Astrocyte (in vitro differentiated cells and primary cell): ENCODE measurements around the gene CDH24. TPM values are rescaled to one million over a fixed set of nuclear protein-coding genes. Genes with fewer than 3 reads are reported as not detected.

Experiments used
- DNase-seq: peaks from one replicate; pipeline ENCODE4 v3.0.0-alpha.2; 2010; ENCODE audit warnings: low read depth
- FAIRE-seq: peaks from 2 replicates; lab custom pipeline; 2011; peaks lifted over from hg19 to GRCh38; lab: Jason Lieb, UNC
- H2AFZ ChIP-seq: 2 replicates; pipeline ENCODE4 v1.6.0; 2012; ENCODE audit warnings: low read depth, low read length, inconsistent platforms
- H3K27ac ChIP-seq: 2 replicates; pipeline ENCODE4 v1.5.1; 2011; ENCODE audit warnings: low read depth, low read length, inconsistent platforms
- H3K27me3 ChIP-seq: 2 replicates; pipeline ENCODE4 v1.6.0; 2011; ENCODE audit warnings: low read length, inconsistent platforms; ENCODE audit not compliant: insufficient read depth
- H3K36me3 ChIP-seq: 2 replicates; pipeline ENCODE4 v1.5.1; 2011; ENCODE audit warnings: low read length, inconsistent platforms; ENCODE audit not compliant: insufficient read depth
- H3K4me1 ChIP-seq: 2 replicates; pipeline ENCODE4 v1.5.1; 2011; ENCODE audit warnings: low read length, inconsistent platforms; ENCODE audit not compliant: insufficient read depth
- H3K4me2 ChIP-seq: 2 replicates; pipeline ENCODE4 v1.6.0; 2012; ENCODE audit warnings: low read length, inconsistent platforms
- H3K4me3 ChIP-seq: 2 replicates; pipeline ENCODE4 v1.5.1; 2011; ENCODE audit warnings: low read depth, mild to moderate bottlenecking, low read length, inconsistent platforms; ENCODE audit not compliant: insufficient read depth
- H3K79me2 ChIP-seq: 2 replicates; pipeline ENCODE4 v1.6.0; 2012; ENCODE audit warnings: mild to moderate bottlenecking, low read length, inconsistent platforms; ENCODE audit not compliant: insufficient read depth
- H3K9ac ChIP-seq: 2 replicates; pipeline ENCODE4 v1.6.0; 2012; ENCODE audit warnings: mild to moderate bottlenecking, low read length, inconsistent platforms
- H3K9me3 ChIP-seq: 2 replicates; pipeline ENCODE4 v1.5.1; 2012; ENCODE audit warnings: low read depth, mild to moderate bottlenecking, low read length, inconsistent platforms; ENCODE audit not compliant: insufficient read depth
- H4K20me1 ChIP-seq: 2 replicates; pipeline ENCODE4 v1.6.0; 2012; ENCODE audit warnings: low read length, inconsistent platforms; ENCODE audit not compliant: insufficient read depth
- H3K27ac Mint-ChIP-seq: one replicate; pipeline ENCODE4 v1.8.0; 2021; ENCODE audit warnings: mild to moderate bottlenecking, mixed read lengths; ENCODE audit not compliant: unreplicated experiment
- H3K27me3 Mint-ChIP-seq: one replicate; pipeline ENCODE4 v1.8.0; 2021; ENCODE audit warnings: low read depth, mixed read lengths; ENCODE audit not compliant: unreplicated experiment
- H3K36me3 Mint-ChIP-seq: one replicate; pipeline ENCODE4 v1.8.0; 2021; ENCODE audit warnings: low read depth, mixed read lengths; ENCODE audit not compliant: unreplicated experiment
- H3K4me1 Mint-ChIP-seq: one replicate; pipeline ENCODE4 v1.8.0; 2021; ENCODE audit warnings: low read depth, mixed read lengths; ENCODE audit not compliant: unreplicated experiment
- H3K4me3 Mint-ChIP-seq: one replicate; pipeline ENCODE4 v1.8.0; 2021; ENCODE audit warnings: mild to moderate bottlenecking, moderate library complexity, mixed read lengths; ENCODE audit not compliant: unreplicated experiment
- H3K9me3 Mint-ChIP-seq: one replicate; pipeline ENCODE4 v1.8.0; 2021; ENCODE audit warnings: mild to moderate bottlenecking, mixed read lengths; ENCODE audit not compliant: unreplicated experiment
- CTCF ChIP-seq: IDR thresholded peaks from 2 replicates; pipeline ENCODE4 v1.5.1; 2011; ENCODE audit warnings: low read depth, mild to moderate bottlenecking, inconsistent platforms, low read length, moderate library complexity; ENCODE audit not compliant: insufficient read depth
- EZH2 ChIP-seq: IDR thresholded peaks from 2 replicates; pipeline ENCODE4 v1.6.1; 2012; ENCODE audit warnings: mild to moderate bottlenecking, low read length, inconsistent platforms; ENCODE audit not compliant: insufficient read depth
- total RNA-seq: library from RNA; stranded (reverse); gene quantifications from 2 replicates; pipeline ENCODE4 v1.2.1, GENCODE V29; 2021

The CDH24 gene
- total RNA-seq, 1 donor from 2014 or later: 22.2 TPM

- H3K79me2 ChIP-seq: no peaks in the 10 kb centered on the region
Measured at GRCh38 chr14:23045419-23046357, 11.6 kb downstream of the CDH24 start.

GRCh38 chr14:23044840-23045239 lies 12.5 kb downstream of the CDH24 start:
- Histone ChIP-seq H2AFZ (no peak overlapping the region), H3K27ac (no peak overlapping the region), H3K4me1 (peaks cover 16% of the 10 kb centered on the region), H3K79me2 (no peaks in the 10 kb centered on the region), H3K36me3 (no peaks in the 10 kb centered on the region), H3K4me2 (no peak overlapping the region), H4K20me1 (no peaks in the 10 kb centered on the region), H3K9me3 (no peaks in the 10 kb centered on the region), H3K4me3 (no peak overlapping the region), H3K9ac (no peak overlapping the region), H3K27me3 (no peaks in the 10 kb centered on the region)
- H3K4me1 Mint-ChIP-seq: peaks cover 9% of the 10 kb centered on the region
- peaks cover 12% of the 10 kb centered on the region for H3K36me3 Mint-ChIP-seq
- H3K27ac Mint-ChIP-seq: no peak overlapping the region
- DNase-seq (no peak), FAIRE-seq (no peak)
- no peak for TF ChIP-seq EZH2
- H3K9me3 Mint-ChIP-seq: peaks cover 4% of the 10 kb centered on the region
- H3K27me3 Mint-ChIP-seq: peaks cover 11% of the 10 kb centered on the region
- no peak overlapping the region for H3K4me3 Mint-ChIP-seq

More at GRCh38 chr14:23045419-23046357, 11.6 kb downstream of the CDH24 start:
- no peak overlapping the region for H3K4me3 ChIP-seq
- TF ChIP-seq EZH2 (no peak), CTCF (no peak)
- no peak overlapping the region for H3K9ac ChIP-seq
- H3K9me3 Mint-ChIP-seq: peaks cover 4% of the 10 kb centered on the region
- H3K27ac Mint-ChIP-seq: no peak overlapping the region
- no peak overlapping the region for H3K4me3 Mint-ChIP-seq
- no peak overlapping the region for H3K4me2 ChIP-seq
- peaks cover 16% of the 10 kb centered on the region for H3K4me1 ChIP-seq
- H4K20me1 ChIP-seq: no peaks in the 10 kb centered on the region
- no peak for FAIRE-seq
- peaks cover 12% of the 10 kb centered on the region for H3K36me3 Mint-ChIP-seq
- no peaks in the 10 kb centered on the region for H3K36me3 ChIP-seq
- no peak for DNase-seq
- H3K27me3 ChIP-seq: no peaks in the 10 kb centered on the region
- H3K9me3 ChIP-seq: no peaks in the 10 kb centered on the region
- H3K27ac ChIP-seq: no peak overlapping the region
- H3K27me3 Mint-ChIP-seq: peaks cover 11% of the 10 kb centered on the region
- no peak overlapping the region for H2AFZ ChIP-seq
- peaks cover 9% of the 10 kb centered on the region for H3K4me1 Mint-ChIP-seq

GRCh38 chr14:23043754-23044153 lies 13.6 kb downstream of the CDH24 start:
- no peak overlapping the region for H3K4me3 Mint-ChIP-seq
- Histone ChIP-seq H3K4me3 (no peak overlapping the region), H2AFZ (no peak overlapping the region), H3K4me2 (no peak overlapping the region), H3K9ac (no peak overlapping the region), H4K20me1 (no peaks in the 10 kb centered on the region), H3K36me3 (no peaks in the 10 kb centered on the region), H3K9me3 (no peaks in the 10 kb centered on the region), H3K27me3 (no peaks in the 10 kb centered on the region), H3K4me1 (peaks cover 16% of the 10 kb centered on the region), H3K27ac (no peak overlapping the region), H3K79me2 (no peaks in the 10 kb centered on the region)
- peaks cover 7% of the 10 kb centered on the region for H3K36me3 Mint-ChIP-seq
- H3K27ac Mint-ChIP-seq: no peak overlapping the region
- peaks cover 9% of the 10 kb centered on the region for H3K4me1 Mint-ChIP-seq
- no peak for FAIRE-seq
- DNase-seq: no peak
- H3K9me3 Mint-ChIP-seq: peaks cover 4% of the 10 kb centered on the region
- H3K27me3 Mint-ChIP-seq: peaks cover 11% of the 10 kb centered on the region
- TF ChIP-seq EZH2: no peak
- no peak for TF ChIP-seq CTCF
